Measurements from ENCODE around the gene HPRT1.

- TF ChIP-seq POLR2A (IDR thresholded peaks at IDR 0.05) (no peak), CTCF (IDR thresholded peaks at IDR 0.05) (no peak), POLR2AphosphoS5 (IDR thresholded peaks at IDR 0.05) (no peak)
Measured at GRCh38 chrX:134444681-134445080, 15.3 kb upstream of the HPRT1 start.

All from suprapubic skin (tissue), 4 donors.